ENCODE measurements around the gene TANC2.

DNA sequence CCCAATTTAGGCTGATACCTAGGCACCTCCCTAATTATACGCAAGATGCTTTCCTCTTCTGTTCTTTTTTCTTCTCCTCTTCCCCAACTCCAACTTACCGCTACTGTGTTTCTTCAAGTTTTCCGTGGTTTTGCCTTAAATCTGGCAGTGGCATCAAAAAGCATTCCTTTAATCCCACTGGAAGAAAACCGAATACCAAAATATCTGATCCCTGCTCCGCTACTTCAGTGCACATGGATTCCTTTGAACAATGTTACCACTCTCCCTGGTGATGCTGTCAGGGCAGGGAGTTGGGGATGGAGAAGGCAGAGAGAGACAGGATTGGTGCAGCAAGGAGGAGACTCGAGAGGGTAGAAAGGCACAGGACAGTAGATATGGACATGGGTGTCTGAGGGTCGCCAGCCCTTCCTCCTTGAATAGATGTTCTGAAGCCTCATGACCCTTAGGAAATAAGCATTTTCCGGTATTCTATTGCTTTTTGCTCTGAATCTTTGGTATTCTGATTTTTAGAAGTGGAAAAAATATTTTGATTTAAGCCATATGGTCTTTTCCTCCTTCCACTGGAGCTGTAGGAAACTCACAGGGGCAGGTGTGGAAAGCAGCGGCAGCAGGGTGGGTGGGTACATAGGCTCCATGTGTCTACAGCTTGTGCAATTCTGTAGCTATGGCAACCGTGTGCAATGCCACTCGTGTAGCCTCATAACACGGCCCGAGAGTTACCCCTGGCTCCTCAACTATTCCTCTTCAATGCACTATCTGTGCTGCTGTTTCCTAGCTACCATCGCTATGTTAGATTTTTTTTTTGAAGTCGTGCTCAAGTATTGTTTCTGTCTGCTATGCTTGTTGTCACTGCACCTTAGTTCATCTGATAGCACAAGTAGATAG is 32.3 kb upstream of the TANC2 start:
- TF ChIP-seq EP300 (IDR thresholded peaks at IDR 0.05; ENCODE audit: low read depth) = no peak
- TF ChIP-seq POLR2AphosphoS5 (IDR thresholded peaks at IDR 0.05) = no peak
- TF ChIP-seq, protein P1, sequence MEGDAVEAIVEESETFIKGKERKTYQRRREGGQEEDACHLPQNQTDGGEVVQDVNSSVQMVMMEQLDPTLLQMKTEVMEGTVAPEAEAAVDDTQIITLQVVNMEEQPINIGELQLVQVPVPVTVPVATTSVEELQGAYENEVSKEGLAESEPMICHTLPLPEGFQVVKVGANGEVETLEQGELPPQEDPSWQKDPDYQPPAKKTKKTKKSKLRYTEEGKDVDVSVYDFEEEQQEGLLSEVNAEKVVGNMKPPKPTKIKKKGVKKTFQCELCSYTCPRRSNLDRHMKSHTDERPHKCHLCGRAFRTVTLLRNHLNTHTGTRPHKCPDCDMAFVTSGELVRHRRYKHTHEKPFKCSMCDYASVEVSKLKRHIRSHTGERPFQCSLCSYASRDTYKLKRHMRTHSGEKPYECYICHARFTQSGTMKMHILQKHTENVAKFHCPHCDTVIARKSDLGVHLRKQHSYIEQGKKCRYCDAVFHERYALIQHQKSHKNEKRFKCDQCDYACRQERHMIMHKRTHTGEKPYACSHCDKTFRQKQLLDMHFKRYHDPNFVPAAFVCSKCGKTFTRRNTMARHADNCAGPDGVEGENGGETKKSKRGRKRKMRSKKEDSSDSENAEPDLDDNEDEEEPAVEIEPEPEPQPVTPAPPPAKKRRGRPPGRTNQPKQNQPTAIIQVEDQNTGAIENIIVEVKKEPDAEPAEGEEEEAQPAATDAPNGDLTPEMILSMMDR (IDR thresholded peaks at IDR 0.05) = no peak
- no peak for TF ChIP-seq POLR2A (IDR thresholded peaks at IDR 0.05)

Measured in transverse colon (tissue), 4 donors.